Skin epidermis (tissue), 12 donors: ENCODE data around the gene OGT.
A peak's percentile ranks its signal among the peaks of the same experiment; 100 is the strongest.
"Not testable (repeated sequence)": the region's sequence is repeated elsewhere in the genome, so short reads cannot be mapped to it uniquely, and the experiment has no call there.

Experiments
- H3K27ac ChIP-seq, 21 experiments: fragments of 200-600 bp; sonication (generic) in 11 of 21; one replicate each; pipeline ENCODE4 v1.5.0; 2020; ENCODE audit warnings: mild to moderate bottlenecking in 3 of 21, inconsistent platforms in 2 of 21, moderate library complexity in 2 of 21
- H3K4me3 ChIP-seq, 7 experiments: fragments of 200-600 bp; sonication (generic) in 2 of 7; one replicate each; pipeline ENCODE4 v1.5.0; 2020; ENCODE audit warnings: inconsistent platforms in 2 of 7, mild to moderate bottlenecking in 2 of 7, moderate library complexity in 1 of 7

OGT gene

DNA sequence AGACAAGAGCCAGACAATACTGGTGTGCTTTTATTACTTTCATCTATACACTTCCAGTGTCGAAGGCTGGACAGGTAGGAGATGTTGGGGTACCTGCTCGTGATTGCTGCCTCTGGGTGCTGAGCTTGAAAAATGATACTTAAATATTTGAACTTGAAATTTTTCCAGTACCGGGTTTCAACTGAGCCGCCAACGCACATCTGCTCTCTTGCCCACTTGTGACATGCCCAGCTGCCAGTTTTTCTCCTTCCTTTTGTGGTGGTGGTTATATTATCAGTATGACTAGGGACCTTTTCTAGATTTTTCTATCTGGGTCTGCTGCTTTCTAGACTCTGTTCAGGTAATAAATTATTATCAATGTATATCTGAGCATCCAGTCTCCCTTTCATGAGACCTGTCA is 3.4 kb downstream of the OGT start:
- H3K27ac ChIP-seq, result peak overlapping the region in 2 of 21 experiments; percentile 37 to 47
- H3K4me3 ChIP-seq, result peak overlapping the region in 2 of 7 experiments; percentile 19 to 20

DNA sequence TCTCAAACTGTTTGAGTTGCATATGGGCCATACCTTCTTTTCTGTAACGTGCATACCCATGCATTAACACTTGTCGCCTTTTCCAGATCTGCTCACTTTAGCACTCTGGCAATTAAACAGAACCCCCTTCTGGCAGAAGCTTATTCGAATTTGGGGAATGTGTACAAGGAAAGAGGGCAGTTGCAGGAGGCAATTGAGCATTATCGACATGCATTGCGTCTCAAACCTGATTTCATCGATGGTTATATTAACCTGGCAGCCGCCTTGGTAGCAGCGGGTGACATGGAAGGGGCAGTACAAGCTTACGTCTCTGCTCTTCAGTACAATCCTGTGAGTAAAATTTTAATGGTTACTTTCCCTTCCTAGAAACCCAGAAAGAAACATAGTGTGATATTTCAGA is 4.8 kb downstream of the OGT start:
- H3K27ac ChIP-seq, result no peak overlapping the region
- no peak overlapping the region for H3K4me3 ChIP-seq

DNA sequence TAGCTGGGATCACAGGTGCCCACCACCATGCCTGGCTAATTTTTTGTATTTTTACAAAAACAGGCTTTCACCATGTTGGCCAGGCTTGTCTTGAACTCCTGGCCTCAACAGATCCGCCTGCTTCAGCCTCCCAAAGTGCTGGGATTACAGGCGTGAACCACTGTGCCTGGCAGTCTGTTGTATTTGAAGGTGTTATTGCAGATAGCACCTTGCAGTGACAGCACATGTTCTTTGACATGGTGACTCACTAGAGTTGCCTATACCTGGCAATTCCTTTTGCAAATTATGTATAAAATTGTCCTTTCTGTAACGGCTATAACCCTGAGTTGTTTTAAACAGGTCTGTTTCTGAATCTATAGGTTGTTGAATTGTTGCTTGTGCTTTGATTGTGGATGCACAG is 7.9 kb downstream of the OGT start:
- Histone ChIP-seq H3K27ac (no peak overlapping the region), H3K4me3 (no peak overlapping the region)

DNA sequence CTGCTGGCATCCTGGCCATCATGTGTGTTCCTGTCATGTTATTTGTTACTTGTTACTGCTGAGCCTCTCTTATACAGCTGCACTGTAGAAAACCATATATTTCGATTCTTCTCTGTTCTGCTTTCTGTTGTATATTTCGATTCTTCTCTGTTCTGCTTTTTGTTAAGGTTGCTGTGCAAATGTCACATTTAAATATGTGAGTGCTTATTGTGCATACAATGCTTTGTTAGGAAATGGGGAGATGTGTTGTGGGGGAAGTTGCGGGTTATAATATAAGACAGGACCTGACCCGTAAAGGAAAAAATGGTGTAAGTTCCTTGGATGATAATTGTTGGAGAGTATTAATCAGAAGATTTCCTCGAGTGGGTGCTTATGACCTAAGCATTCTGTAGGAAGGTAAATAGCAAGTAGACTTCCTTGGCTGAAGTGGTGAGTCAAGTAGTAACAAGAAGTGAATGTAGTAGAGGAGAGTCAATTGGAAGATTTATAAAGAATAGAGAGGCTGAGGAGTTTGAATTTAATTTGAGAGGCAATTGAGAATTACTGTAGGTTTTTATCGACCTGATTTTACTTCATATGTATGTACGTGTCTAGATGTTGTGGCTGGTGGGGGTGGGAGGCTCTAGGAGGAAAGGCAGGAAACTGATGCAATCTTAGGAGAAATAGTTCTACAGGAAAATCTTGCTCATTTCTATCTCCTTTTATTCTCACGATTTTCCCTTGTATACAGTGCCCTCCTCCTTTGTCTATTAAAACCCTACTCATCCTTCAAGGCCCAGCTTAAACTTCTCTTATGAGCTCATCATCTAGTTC is 8.5 kb downstream of the OGT start:
- no peak overlapping the region for H3K4me3 ChIP-seq

DNA sequence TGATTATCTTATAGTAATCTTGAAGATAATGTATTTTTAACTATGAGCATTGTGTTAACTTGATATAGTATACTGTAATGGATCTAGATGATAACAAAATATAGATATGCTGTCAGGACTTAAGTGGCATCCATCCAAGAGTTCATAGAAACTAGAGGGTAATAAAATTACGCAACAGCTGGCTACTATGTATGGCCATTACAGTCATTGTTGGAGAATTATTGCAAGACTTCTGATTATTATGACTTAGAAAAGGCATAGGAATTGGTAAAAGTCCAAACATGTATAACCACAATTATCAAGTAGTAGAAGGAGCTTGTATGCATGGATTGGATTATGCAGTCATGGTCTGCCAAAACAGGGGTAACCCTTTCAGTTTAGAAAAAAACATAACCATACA is 9.5 kb downstream of the OGT start:
- H3K27ac ChIP-seq, result peak overlapping the region in 1 of 21 experiments; percentile 1
- no peak overlapping the region for H3K4me3 ChIP-seq

More for the DNA sequence above, 8.5 kb downstream of the OGT start:
- H3K27ac ChIP-seq, result peak overlapping the region in 2 of 21 experiments; percentile 12 to 44

DNA sequence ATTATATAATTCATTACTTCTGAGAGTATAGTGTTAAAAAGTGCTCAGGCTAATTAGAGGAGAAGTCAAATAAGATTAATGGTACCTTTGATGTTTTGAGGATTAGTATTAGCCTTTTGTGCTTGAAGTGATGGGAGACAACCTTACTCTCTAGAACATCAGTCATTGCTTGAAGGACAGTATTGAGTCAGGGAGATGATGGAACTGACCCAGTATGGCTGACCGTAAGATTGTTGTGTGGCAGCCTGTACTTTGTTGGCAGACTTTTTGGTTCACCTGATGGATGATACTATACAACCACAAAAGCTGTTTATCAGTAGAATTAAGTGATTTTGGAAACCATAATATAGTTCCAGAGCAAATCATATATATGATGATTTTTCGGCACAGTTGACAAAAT is 9.9 kb downstream of the OGT start:
- no peak overlapping the region for H3K4me3 ChIP-seq
- H3K27ac ChIP-seq, result peak overlapping the region in 2 of 21 experiments; percentile 1 to 40

DNA sequence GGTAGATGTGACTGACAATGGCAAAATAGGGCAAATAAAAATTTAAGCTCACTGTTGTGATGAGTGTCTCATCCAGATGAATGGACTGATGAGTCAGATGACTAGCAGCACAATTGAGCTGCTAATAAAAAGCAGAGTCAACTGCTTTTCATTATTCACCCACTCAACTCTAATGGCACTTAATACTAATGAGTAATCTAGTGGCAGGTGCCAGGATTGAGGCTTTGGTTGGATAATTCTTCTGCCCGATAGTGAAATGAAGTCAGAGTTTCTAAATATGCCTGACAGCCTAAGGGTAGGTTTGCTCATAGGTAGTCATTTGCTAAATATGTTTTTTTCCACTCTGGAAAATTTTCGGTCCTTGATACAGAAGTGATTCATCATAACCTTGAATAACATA is 10.4 kb downstream of the OGT start:
- no peak overlapping the region for H3K27ac ChIP-seq
- H3K4me3 ChIP-seq, result no peak overlapping the region

DNA sequence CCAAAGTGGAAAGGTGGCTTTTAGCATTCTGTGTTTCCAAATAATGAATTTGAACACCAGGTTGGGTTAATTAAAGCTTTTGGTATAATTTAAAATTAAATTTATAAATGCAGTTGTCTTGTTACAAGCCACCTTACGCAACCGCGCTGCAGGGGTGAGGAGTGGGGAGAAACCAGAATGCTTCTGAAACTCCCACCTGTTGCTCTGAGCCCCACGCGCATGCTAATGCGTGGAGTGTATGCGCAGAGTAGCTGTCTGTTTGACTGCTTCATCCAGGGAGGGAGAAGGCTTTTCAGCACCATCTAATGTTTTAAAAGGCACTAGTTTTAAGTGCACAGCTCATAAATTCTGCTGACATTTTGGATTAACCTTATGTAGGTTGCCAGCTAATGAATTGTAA is 12.5 kb downstream of the OGT start:
- Histone ChIP-seq H3K4me3 (no peak overlapping the region), H3K27ac (no peak overlapping the region)

DNA sequence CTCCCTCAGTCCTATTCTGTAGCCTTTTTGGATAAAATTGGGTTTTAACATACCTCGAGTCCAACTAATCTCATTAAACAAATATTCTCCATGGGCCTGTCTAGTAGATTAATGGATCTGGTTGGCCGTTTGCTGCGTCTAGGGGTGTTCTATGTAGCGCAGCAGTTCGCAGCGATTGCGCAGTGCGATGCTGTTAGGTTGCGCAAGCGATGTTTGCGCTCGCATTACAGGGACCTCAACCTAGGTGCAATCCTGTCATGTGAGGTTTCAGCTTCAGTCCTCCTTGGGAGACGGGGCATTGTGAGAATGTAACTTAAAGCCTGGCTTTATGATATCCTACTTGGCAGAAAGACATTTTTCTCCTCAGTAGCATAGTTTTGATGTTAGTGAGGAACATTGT is 14.0 kb downstream of the OGT start:
- Histone ChIP-seq H3K27ac (no peak overlapping the region), H3K4me3 (no peak overlapping the region)

DNA sequence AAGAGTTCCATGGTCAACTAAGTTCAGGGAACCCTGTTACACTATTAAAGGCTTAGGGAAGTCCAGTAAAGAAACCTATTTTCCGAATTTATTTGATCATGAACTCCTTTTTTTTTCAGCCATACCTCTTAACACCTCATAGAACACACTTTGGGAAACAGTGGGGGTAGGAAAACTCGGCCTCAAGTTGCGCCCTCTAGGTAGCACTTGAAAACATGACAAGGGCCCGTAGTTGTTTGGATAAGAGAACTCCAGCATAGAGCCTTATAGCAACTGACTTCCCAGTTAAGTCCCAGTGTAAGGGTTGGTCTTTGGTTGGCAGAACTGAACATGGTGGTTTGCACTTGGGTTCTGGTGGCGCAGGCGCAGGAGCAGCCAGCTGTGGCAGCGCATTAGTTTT is 14.4 kb downstream of the OGT start:
- Histone ChIP-seq H3K4me3 (no peak overlapping the region), H3K27ac (no peak overlapping the region)

DNA sequence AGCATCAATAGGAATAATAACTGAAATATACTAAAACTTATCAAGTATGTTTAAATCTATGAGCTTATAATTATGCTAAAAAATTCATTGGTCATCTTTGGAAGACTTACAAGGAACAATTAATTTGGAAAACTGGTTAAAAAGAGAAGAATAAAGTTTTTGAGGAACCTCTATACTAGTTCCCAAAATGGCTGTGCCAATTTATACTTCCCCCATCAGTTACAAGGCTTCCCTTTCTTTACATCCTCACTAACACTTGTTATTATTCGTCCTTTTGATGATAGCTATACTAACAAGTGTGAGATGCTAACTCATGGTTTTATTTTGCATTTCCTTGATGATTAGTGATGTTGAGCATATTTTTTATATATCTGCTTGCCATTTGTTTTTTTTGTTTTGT is 17.1 kb downstream of the OGT start:
- no peak overlapping the region for H3K27ac ChIP-seq
- no peak overlapping the region for H3K4me3 ChIP-seq

DNA sequence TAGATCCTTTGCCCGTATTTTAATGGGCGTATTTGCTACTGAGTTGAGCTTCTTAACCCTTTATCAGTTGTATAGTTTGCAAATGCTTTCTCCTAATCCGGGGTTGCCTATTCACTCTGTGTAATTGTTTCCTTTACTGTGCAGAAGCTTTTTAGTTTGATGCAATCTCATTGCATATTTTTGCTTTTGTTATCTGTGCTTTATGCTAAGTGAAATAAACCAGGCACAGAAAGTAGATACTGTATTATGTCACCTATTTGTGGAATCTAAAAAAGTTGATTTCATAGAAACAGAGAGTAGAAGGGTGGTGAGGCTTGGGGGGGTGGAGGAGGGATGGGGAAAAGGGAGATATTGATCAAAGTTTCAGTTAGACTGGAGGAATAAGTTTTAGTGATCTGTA is 17.7 kb downstream of the OGT start:
- Histone ChIP-seq H3K4me3 (no peak overlapping the region), H3K27ac (no peak overlapping the region)

DNA sequence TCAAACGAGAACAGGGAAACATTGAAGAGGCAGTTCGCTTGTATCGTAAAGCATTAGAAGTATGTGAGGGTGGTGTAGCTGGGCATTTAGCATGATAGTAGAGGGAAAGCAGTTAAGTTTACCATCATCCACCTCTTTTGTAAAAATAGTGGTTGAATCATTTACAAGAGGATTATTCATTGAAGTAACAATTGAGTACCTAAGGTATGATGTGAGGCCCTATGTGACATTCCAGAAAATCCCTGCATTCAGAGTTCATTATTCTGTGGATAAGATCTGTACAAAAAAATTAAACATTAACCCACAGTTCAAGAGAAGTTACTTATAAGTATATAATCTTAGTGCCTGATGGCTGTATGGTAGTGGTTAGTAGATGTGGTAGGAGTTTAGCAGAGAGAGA is 23.1 kb downstream of the OGT start:
- Histone ChIP-seq H3K4me3 (no peak overlapping the region), H3K27ac (no peak overlapping the region)

DNA sequence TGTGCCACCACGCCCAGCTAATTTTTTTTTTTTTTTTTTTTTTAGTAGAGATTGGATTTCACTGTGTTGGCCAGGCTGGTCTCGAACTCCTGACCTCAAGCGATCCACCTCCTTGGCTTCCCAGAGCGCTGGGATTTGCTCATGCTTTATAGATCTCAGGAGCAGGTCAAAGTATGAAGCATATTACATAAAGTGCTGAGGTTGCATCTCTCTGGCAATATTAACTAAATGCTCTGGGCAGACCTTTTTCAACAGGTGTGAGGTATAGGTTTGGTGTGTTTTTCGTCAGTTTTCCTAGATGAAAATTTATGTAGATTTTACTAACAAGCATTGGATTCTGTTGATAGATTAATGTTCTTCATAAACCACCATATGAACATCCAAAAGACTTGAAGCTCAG is 26.0 kb downstream of the OGT start:
- Histone ChIP-seq H3K27ac (no peak overlapping the region), H3K4me3 (no peak overlapping the region)

DNA sequence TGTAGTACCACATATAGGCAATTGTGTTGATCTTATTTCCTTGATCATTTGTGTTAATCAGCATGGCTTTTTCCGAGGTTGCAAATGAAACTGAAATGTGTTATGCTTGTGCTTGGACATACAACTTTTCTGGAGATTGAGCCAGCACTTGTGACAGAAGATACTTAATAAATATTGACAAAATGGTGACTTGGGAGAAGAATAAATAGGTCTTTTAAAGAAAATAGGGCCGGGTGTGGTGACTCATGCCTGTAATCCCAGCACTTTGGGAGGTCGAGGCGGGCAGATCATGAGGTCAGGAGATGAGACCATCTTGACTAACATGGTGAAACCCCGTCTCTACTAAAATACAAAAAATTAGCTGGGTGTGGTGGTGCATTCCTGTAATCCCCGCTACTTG is 26.9 kb downstream of the OGT start:
- not testable (repeated sequence) for H3K4me3 ChIP-seq, H3K27ac ChIP-seq

DNA sequence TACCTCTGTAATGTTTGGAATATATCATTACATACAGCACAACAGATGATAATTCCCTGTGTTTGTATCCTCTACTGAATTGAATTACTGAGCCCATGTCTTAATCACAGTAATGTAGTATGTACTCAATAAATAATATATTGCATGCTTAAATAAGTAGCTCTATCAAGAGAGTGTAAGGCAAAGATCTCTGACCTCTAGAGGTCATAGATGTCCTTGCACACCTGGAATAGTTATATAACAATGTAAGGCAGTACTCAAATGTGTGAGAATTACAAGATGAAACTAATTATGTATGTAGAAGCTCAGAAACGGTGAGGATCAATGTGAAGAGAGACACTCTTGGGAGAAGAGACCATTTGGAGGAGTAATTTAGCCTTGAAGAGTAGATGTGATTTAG is 31.0 kb downstream of the OGT start:
- no peak overlapping the region for H3K27ac ChIP-seq
- H3K4me3 ChIP-seq, result no peak overlapping the region

DNA sequence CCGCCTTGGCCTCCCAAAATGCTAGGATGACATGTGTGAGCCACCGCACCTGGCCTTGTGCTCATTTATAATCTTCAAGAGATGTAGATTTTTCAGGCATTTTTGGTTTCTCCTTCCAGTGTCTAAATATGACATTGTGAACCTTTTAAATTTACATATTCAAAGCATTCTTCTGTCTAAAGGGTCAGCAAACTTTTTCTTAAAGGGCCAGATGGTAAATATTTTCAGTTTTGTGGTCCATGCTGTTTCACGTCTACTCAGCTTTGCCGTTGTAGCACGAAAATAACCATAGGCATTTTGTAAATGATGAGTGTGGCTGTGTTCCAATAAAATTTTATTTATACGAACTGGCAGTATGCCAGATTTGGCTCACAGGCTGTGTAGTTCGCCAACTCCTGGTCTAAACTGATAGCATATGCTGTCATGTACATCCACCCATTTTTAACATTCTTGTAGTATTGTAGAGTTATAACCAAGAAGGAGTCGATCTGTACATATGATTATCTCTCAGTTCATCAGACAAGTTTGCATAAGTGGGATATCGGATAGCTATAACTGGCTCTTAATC is 32.7 kb downstream of the OGT start:
- Histone ChIP-seq H3K27ac (no peak overlapping the region), H3K4me3 (no peak overlapping the region)

DNA sequence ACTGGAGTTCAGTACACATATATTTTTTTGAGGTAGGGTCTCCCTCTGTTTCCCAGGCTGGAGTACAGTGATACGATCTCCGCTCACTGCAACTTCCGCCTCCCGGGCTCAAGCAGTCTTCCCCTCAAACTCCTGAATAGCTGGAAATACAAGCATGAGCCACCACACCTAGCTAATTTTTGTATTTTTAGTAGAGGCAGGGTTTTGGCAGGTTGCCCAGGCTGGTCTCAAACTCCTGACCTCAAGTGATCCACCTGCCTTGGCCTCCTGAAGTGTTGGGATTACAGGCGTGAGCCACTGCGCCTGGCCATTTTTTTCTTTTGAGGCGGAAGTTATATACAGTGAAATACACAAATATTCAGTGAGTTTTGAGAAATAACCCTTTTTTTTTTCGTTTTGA is 38.5 kb downstream of the OGT start:
- H3K4me3 ChIP-seq, H3K27ac ChIP-seq: not testable (repeated sequence)

DNA sequence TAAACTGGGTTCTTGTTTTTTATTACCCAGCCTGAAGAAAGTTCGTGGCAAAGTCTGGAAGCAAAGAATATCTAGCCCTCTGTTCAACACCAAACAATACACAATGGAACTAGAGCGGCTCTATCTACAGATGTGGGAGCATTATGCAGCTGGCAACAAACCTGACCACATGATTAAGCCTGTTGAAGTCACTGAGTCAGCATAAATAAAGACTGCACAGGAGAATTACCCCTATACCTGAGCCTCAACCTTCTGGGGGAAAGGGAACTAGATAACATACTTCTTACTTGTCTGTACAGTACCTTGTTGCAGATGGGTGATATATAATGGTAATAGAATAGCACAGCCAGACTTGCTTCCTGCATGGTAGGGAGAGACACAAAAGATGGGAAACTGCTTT is 40.7 kb downstream of the OGT start:
- H3K4me3 ChIP-seq, result no peak overlapping the region
- no peak overlapping the region for H3K27ac ChIP-seq

DNA sequence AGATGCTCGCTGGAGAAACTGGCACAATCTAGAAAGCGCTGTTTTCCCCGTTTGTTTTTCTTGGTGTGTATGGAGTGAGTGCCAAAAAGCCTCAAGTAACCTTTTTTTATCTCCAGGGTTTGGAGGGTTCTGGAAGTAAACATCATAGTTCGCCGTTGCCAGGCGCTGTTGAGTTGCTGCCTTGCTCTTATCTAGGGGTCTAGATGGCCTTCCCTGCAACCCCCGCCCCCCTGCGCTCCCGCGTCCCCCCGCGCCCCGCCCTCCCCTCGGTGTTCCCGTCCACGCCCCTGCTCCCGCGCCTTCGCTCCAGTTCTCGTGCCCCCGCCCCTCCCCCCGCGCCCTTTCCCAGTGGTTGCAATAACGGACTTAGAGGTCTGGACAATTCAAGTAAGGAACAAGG is 44.8 kb downstream of the OGT start:
- H3K27ac ChIP-seq, result no peak overlapping the region
- H3K4me3 ChIP-seq, result no peak overlapping the region

DNA sequence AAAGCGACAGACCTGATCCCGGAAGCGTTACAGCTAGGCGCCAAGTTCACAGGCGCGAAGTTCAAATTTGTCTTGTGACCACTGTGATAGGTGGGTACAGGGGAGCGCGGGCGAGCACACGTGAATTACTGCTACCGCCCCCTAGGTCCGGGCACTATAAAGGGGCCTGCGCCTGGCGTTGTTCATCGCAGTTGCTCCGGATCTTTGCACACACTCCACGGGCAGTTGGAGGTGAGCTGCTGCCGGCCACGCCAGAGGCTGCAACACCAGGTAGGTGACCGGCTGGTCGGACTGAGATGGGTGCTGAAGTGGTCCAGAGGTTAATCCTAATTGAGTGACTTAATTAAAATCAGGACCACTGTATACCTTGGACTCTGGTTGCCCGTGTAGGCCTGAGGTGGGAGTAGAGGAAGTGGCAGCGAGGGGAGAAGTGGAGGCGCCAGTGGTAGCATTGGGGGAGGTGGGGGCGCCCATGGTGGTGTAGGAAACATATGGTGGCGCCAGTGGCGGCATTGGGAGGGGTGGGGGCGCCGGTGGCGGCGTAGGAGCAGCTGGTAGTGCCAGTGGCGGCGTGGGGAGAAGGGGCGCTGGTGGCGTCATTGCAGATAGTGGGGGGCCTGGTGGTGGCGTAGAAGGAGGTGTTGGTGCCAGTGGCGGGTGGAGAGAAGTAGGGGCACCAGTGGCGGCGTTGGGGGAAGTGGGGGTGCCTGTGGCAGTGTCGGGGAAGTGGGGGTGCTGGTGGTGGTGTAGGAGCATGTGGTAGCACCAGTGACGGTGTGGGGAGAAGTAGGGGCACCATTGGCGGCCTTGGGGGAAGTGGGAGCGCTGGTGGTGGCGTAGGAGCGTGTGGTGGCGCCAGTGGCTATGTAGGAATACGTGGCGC is 45.6 kb downstream of the OGT start, which contains the start of gene GCNA:
GCNA (plus strand) TSS at position 185 of the 883 bp plus-strand sequence. CDS start 2,385 bp downstream, outside the sequence.
- Histone ChIP-seq H3K27ac (no peak within 1 kb of the TSS), H3K4me3 (no peak within 1 kb of the TSS)
